NOMO-1 treated with dmso at 0.1 percent for 144 hours (cell line): ENCODE data around the gene PICK1.

Experiments used
- DNase-seq: peaks from one replicate; lab custom pipeline; 2025; ENCODE audit not compliant: unreplicated experiment; lab: John Stamatoyannopoulos, UW

PICK1 gene

GRCh38 chr22:38086001-38086845 lies 29.0 kb downstream of the PICK1 start:
- DNase-seq = no peak

- no peak for DNase-seq
These were observed 29.7 kb downstream of the PICK1 start for GRCh38 chr22:38086942-38087341.

GRCh38 chr22:38087855-38088254 lies 30.7 kb downstream of the PICK1 start:
- no peak for DNase-seq

GRCh38 chr22:38088629-38089473 lies 31.6 kb downstream of the PICK1 start:
- DNase-seq = no peak

GRCh38 chr22:38089474-38089851 lies 32.3 kb downstream of the PICK1 start:
- DNase-seq = no peak

- no peak for DNase-seq
These were observed 39.9 kb downstream of the PICK1 start for GRCh38 chr22:38097058-38097457.

- no peak for DNase-seq
These were observed 40.6 kb downstream of the PICK1 start for GRCh38 chr22:38097557-38098409.

- no peak for DNase-seq
These were observed 41.4 kb downstream of the PICK1 start for GRCh38 chr22:38098410-38099249.

- DNase-seq = no peak
These were observed 46.4 kb downstream of the PICK1 start for GRCh38 chr22:38103641-38104040.

- no peak for DNase-seq
These were observed 46.9 kb downstream of the PICK1 start for GRCh38 chr22:38104084-38104483.

GRCh38 chr22:38106814-38107578 lies 49.8 kb downstream of the PICK1 start:
- no peak for DNase-seq

GRCh38 chr22:38107692-38108515 lies 50.7 kb downstream of the PICK1 start:
- no peak for DNase-seq

GRCh38 chr22:38108561-38109319 lies 51.5 kb downstream of the PICK1 start:
- DNase-seq = no peak

- DNase-seq = no peak
These were observed 52.3 kb downstream of the PICK1 start for GRCh38 chr22:38109371-38110001.

GRCh38 chr22:38110008-38110862 lies 53.0 kb downstream of the PICK1 start, which contains the start of gene BAIAP2L2:
Gene BAIAP2L2 (minus strand): TSS chr22:38110684. CDS start chr22:38110525, 159 bp downstream.
- no peak for DNase-seq
